Mucosa of descending colon (tissue), 3 donors: ENCODE results near the gene MAMLD1. TPM values are rescaled to one million over a fixed set of nuclear protein-coding genes. Genes with fewer than 3 reads are reported as not detected.

Source experiments
- ATAC-seq: fragments of 200-7000 bp; cut with Tn5 transposase; one replicate; pipeline ENCODE4 v1.9.1; 2020; ENCODE audit warnings: mild to moderate bottlenecking, moderate library complexity
- DNase-seq, 3 donors: peaks; one replicate each; pipeline ENCODE4 v3.0.0-alpha.2; 2020
- H3K36me3 ChIP-seq: fragments of 200-600 bp; one replicate; pipeline ENCODE4 v1.8.0; 2021; ENCODE audit warnings: low read depth, mild to moderate bottlenecking
- H3K4me1 ChIP-seq: fragments of 200-600 bp; one replicate; pipeline ENCODE4 v1.8.0; 2021; ENCODE audit warnings: low read depth, mild to moderate bottlenecking
- H3K4me3 ChIP-seq: fragments of 200-600 bp; one replicate; pipeline ENCODE4 v1.8.0; 2021; ENCODE audit warnings: mild to moderate bottlenecking
- H3K9me3 ChIP-seq: fragments of 200-600 bp; one replicate; pipeline ENCODE4 v1.8.0; 2021; ENCODE audit warnings: mild to moderate bottlenecking
- intact Hi-C, 2 donors: fragments of 100-400 bp; cut with DNase I in 1 of 2; cut with micrococcal nuclease in 1 of 2; formaldehyde crosslinking; loops; one replicate each; pipeline versions ENCODE4 v1.11.0 to v1.11.1; 2022; cut with DNase I, micrococcal nuclease
- total RNA-seq, 3 donors: library from RNA; stranded (reverse); fragmentation: NEBNext Ultra II Directional in 2 of 3; extraction: Animal tissue kit (Norgen Biotek cat#: 25700) in 2 of 3; gene quantifications; one replicate each; pipeline versions ENCODE4 v1.2.1 to v1.2.4, GENCODE V29; 2021 to 2023
- TF ChIP-seq, protein P1 (sequence below): fragments of 200-600 bp; IDR thresholded peaks from one replicate; pipeline ENCODE4 v1.8.0; 2022; ENCODE audit warnings: antibody characterized with exemption, mild to moderate bottlenecking
- donor health status: DM: no; HTN: no; CAD: no; lungs with moderate emphysema.
- donor health status: DM: no; HTN: no; CAD: no.
- donor health status: DM: no; HTN: yes; CAD: no.

The MAMLD1 gene
- total RNA-seq, 3 donors from 2014 or later, result 0.69 to 4.5 (median 1.0) TPM

DNA sequence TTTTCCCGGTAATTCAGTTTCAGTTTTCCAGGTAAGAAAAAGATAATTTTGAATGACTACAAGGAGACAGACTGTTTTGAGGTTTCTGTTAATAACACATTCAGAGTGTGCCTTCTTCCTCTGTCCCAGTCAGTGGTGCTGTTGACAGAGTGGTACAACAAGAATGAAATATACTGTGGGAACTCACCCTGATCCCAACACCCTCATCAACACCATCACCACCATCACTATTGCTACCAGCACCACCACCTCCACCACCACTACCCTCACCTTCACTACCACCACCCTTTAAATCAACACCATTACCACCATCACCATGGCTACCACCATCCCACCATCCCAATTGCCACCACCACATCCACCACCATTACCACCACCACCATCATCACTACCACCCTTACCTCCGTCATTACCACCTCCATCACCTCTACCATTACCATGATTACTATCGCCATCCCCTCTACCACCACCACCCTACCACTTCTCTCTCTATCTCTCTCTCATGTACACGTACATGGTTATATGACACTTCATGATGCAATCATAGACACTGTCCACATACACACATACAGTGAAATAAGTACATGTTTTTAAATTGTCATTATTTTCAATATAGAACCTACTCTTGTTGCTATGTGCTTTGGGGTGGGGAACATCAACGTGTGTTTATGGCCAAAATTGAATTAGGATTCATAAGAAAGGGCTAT is 91.5 kb downstream of the MAMLD1 start:
- TF ChIP-seq, protein P1, sequence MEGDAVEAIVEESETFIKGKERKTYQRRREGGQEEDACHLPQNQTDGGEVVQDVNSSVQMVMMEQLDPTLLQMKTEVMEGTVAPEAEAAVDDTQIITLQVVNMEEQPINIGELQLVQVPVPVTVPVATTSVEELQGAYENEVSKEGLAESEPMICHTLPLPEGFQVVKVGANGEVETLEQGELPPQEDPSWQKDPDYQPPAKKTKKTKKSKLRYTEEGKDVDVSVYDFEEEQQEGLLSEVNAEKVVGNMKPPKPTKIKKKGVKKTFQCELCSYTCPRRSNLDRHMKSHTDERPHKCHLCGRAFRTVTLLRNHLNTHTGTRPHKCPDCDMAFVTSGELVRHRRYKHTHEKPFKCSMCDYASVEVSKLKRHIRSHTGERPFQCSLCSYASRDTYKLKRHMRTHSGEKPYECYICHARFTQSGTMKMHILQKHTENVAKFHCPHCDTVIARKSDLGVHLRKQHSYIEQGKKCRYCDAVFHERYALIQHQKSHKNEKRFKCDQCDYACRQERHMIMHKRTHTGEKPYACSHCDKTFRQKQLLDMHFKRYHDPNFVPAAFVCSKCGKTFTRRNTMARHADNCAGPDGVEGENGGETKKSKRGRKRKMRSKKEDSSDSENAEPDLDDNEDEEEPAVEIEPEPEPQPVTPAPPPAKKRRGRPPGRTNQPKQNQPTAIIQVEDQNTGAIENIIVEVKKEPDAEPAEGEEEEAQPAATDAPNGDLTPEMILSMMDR, result no peak
- ATAC-seq, result no peak

DNA sequence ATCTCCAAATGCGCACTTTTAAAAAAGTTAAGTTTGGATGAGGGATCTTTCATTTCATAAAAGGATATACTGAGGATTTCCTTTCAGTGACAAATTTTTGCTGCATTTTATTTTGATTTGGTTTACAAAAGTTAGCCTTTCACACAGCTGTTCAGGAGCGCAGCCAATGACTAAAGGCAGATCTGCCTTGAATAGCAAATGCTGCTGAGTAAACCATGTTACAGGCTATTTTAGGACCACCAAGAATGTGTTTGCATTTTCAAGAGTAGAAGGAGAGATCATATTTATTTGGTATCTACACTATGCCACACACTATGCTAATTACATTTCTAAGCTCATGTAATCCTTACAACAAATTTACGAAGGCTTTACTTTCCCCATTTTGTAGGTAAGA is 92.1 kb downstream of the MAMLD1 start:
- H3K9me3 ChIP-seq, result no peaks in the 10 kb centered on the region
- TF ChIP-seq, protein P1, result no peak
- ATAC-seq, result no peak
- H3K36me3 ChIP-seq, result no peaks in the 10 kb centered on the region
- no peaks in the 10 kb centered on the region for H3K4me1 ChIP-seq
- no peak overlapping the region for H3K4me3 ChIP-seq
- DNase-seq, result no peak
- intact Hi-C loops, result no loop called here

More for the DNA sequence above, 91.5 kb downstream of the MAMLD1 start:
- Histone ChIP-seq H3K4me1 (no peaks in the 10 kb centered on the region), H3K4me3 (no peak overlapping the region), H3K36me3 (no peaks in the 10 kb centered on the region), H3K9me3 (no peaks in the 10 kb centered on the region)
- intact Hi-C loops, result no loop called here
- no peak for DNase-seq

DNA sequence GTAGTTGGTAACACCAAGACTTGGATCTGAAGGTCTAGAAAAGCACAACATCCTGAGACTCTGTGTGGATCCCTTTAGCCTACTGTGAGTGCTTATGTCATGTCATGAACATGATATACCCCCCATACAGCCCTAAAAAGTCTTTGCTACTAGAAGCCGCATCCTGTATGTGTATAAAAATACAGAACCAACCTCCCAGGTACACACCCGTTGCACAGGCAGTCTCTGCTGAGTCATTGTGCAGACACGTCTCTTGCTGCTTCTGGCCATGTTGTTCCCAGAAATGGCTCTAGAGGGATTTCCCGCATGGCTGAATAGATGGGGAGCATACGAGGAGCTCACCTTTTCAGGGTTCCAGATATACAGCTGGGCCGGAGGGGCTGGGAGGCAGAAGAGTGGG is 93.3 kb downstream of the MAMLD1 start:
- Histone ChIP-seq H3K4me3 (no peak overlapping the region), H3K36me3 (no peaks in the 10 kb centered on the region), H3K9me3 (no peaks in the 10 kb centered on the region), H3K4me1 (no peaks in the 10 kb centered on the region)
- no peak for ATAC-seq
- no peak for DNase-seq
- intact Hi-C loops, result no loop called here
- TF ChIP-seq, protein P1, result no peak

DNA sequence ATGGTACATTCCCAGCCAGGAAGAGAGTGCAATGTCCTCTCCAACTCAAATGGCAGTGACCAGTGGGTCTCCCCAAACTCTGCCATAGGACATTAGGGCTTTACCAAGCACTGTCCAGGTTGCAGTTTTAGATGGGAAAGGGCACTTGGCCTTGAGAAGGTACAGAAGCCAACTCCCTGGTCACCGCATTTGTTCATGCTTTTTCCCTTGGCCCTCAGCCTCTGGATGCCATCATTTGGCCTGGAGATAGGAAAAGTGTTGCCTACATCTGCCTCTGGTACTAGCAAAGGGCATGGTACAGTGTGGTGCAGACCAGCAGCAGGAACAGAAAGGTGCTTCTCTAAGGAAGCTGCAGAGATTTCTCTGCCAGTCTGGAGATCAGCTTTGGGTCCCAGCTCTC is 93.8 kb downstream of the MAMLD1 start:
- DNase-seq (no peak), ATAC-seq (no peak)
- intact Hi-C loops, result no loop called here
- Histone ChIP-seq H3K9me3 (no peaks in the 10 kb centered on the region), H3K4me1 (no peaks in the 10 kb centered on the region), H3K36me3 (no peaks in the 10 kb centered on the region), H3K4me3 (no peak overlapping the region)
- TF ChIP-seq, protein P1, result no peak

DNA sequence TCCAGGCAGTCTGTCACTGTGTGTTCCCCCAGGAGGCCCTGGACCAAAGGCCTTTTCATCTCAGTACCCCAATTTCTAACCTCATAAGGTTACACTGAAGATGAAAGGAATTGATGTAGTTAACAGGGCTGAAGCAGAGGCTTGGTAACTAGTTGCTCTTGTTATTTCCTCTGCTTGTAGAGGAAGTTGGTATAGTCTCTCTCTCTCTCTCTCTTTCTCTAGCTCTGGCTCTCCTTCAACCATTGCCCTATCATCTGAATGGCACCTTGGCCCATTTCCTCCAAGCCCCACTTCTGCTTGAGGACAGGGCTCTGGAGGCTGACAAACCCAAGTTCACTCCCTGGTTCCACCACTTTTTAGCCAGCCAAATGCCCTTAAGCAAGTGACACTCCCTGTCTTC is 96.1 kb downstream of the MAMLD1 start:
- TF ChIP-seq, protein P1, result no peak
- intact Hi-C loops, result no loop called here
- no peak overlapping the region for H3K4me3 ChIP-seq
- no peaks in the 10 kb centered on the region for H3K36me3 ChIP-seq
- no peaks in the 10 kb centered on the region for H3K4me1 ChIP-seq
- no peaks in the 10 kb centered on the region for H3K9me3 ChIP-seq
- ATAC-seq, result no peak
- no peak for DNase-seq

DNA sequence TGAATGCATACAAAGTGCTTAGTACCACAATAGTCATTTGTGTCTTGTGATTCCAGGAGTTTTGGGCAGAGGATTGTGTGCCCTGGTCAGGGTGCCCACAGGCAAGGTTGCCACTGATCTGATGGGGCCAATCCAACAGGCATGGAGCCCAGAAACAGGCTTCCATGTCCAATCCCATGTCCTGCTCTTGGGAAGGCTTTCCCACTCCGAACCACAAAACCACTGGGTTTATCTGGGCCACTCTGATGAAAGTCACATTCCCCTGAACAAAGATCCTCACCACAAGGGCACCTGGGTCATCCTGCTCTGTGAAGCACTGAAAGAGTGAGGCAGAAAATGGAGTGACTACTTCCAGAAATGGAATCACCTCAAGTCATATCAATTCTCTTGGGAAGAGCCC is 96.9 kb downstream of the MAMLD1 start:
- no peak for DNase-seq
- TF ChIP-seq, protein P1, result no peak
- ATAC-seq, result no peak
- no peaks in the 10 kb centered on the region for H3K4me1 ChIP-seq
- no peak overlapping the region for H3K4me3 ChIP-seq
- no peaks in the 10 kb centered on the region for H3K36me3 ChIP-seq
- no peaks in the 10 kb centered on the region for H3K9me3 ChIP-seq
- intact Hi-C loops, result no loop called here
